Neutrophil (primary cell): ENCODE measurements around the gene SLC34A1.

Experiments used
- H3K27ac ChIP-seq: fragments of 200-600 bp; sonication (generic); 2 replicates; pipeline ENCODE4 v1.5.1; 2016; ENCODE audit warnings: mild to moderate bottlenecking, moderate library complexity
- H3K27me3 ChIP-seq: fragments of 200-600 bp; sonication (generic); 2 replicates; pipeline ENCODE4 v1.6.0; 2016; ENCODE audit warnings: mild to moderate bottlenecking
- H3K36me3 ChIP-seq: fragments of 200-600 bp; sonication (generic); 2 replicates; pipeline ENCODE4 v1.5.1; 2017
- H3K4me1 ChIP-seq, 2 experiments: fragments of 200-600 bp in 1 of 2; sonication (generic) in 1 of 2; 1 replicate in 1 of 2; 2 replicates in 1 of 2; pipeline versions ENCODE4 v1.5.1 to v1.6.1; 2013 to 2016; ENCODE audit warnings: low read depth in 1 of 2, low read length in 1 of 2, mild to moderate bottlenecking in 1 of 2, moderate library complexity in 1 of 2; ENCODE audit not compliant: control insufficient read depth in 1 of 2, insufficient read depth in 1 of 2
- H3K4me3 ChIP-seq, 2 experiments: fragments of 200-600 bp in 1 of 2; sonication (generic) in 1 of 2; 1 replicate in 1 of 2; 2 replicates in 1 of 2; pipeline ENCODE4 v1.5.1; 2013 to 2016; ENCODE audit warnings: low read depth in 1 of 2, low read length in 1 of 2, mild to moderate bottlenecking in 1 of 2, moderate library complexity in 1 of 2
- H3K9me3 ChIP-seq: fragments of 200-600 bp; sonication (generic); 2 replicates; pipeline ENCODE4 v1.5.1; 2016
- TF ChIP-seq, protein P1 (sequence below): fragments of 200-600 bp; sonication (generic); IDR thresholded peaks from 2 replicates; pipeline ENCODE4 v1.5.1; 2016; ENCODE audit warnings: antibody characterized with exemption

SLC34A1 gene

DNA sequence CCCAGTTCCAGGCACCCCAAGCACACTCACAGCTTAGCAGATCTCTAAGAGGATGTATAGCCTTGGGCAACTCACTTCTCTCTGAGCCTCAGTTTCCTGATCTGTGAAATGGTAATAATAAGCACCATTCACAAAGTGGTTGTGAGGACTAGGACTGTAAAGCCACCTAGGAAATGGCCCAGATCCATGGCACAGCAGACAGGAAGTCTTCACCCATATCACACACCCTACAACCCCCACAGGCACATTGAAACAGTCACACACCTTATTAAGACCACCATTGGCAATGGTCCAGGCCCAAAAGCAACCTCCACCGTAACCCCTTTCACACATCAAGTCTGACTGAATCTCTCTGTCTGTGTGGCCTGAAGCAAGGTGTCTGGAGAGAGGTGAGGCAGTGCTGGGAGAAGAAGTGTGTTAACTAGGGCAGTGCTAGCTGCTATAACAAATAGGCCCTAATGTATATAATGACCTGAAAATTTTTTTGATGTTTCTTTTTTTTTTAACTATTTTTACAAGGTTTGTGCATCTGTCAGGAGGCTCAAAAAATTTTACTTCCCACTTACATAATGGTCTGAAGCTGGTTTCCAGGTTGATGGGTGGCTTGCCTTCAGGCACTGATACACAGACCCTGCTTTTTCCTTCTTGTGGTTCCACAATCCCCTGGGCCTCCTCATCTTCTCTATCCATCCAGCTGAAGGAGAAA is 28.9 kb upstream of the SLC34A1 start:
- Histone ChIP-seq H3K36me3 (peaks cover 5% of the 10 kb centered on the region), H3K4me1 (peaks cover 81 to 93% of the 10 kb centered on the region in 2 experiments), H3K4me3 (peak overlapping the region in 1 of 2 experiments; percentile 82), H3K27me3 (no peaks in the 10 kb centered on the region), H3K9me3 (no peaks in the 10 kb centered on the region), H3K27ac (peak overlapping the region; percentile 93)
- TF ChIP-seq, protein P1, sequence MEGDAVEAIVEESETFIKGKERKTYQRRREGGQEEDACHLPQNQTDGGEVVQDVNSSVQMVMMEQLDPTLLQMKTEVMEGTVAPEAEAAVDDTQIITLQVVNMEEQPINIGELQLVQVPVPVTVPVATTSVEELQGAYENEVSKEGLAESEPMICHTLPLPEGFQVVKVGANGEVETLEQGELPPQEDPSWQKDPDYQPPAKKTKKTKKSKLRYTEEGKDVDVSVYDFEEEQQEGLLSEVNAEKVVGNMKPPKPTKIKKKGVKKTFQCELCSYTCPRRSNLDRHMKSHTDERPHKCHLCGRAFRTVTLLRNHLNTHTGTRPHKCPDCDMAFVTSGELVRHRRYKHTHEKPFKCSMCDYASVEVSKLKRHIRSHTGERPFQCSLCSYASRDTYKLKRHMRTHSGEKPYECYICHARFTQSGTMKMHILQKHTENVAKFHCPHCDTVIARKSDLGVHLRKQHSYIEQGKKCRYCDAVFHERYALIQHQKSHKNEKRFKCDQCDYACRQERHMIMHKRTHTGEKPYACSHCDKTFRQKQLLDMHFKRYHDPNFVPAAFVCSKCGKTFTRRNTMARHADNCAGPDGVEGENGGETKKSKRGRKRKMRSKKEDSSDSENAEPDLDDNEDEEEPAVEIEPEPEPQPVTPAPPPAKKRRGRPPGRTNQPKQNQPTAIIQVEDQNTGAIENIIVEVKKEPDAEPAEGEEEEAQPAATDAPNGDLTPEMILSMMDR, result no peak

- Histone ChIP-seq H3K27me3 (no peaks in the 10 kb centered on the region), H3K27ac (peak overlapping the region; percentile 93), H3K4me3 (peak overlapping the region in 1 of 2 experiments; percentile 82), H3K36me3 (peaks cover 5% of the 10 kb centered on the region), H3K9me3 (no peaks in the 10 kb centered on the region), H3K4me1 (peaks cover 81 to 92% of the 10 kb centered on the region in 2 experiments)
- TF ChIP-seq, protein P1, result no peak
These were observed 28.4 kb upstream of the SLC34A1 start for GRCh38 chr5:177355868-177356168.

- TF ChIP-seq, protein P1, result no peak
- peak overlapping the region; percentile 82 to 96 for H3K4me3 ChIP-seq
- peak overlapping the region; percentile 93 for H3K27ac ChIP-seq
- H3K9me3 ChIP-seq, result no peaks in the 10 kb centered on the region
- H3K36me3 ChIP-seq, result peaks cover 5% of the 10 kb centered on the region
- peaks cover 87 to 96% of the 10 kb centered on the region in 2 experiments for H3K4me1 ChIP-seq
- H3K27me3 ChIP-seq, result no peaks in the 10 kb centered on the region
These were observed 27.5 kb upstream of the SLC34A1 start for GRCh38 chr5:177356746-177357145.

- H3K27ac ChIP-seq, result peak overlapping the region; percentile 93
- H3K4me1 ChIP-seq, result peaks cover 87 to 96% of the 10 kb centered on the region in 2 experiments
- peak overlapping the region; percentile 82 to 96 for H3K4me3 ChIP-seq
- H3K27me3 ChIP-seq, result no peaks in the 10 kb centered on the region
- no peaks in the 10 kb centered on the region for H3K9me3 ChIP-seq
- H3K36me3 ChIP-seq, result peaks cover 5% of the 10 kb centered on the region
- TF ChIP-seq, protein P1, result no peak
These were observed 27.1 kb upstream of the SLC34A1 start for GRCh38 chr5:177357146-177357458.

GRCh38 chr5:177357459-177358351 is 26.5 kb upstream of the SLC34A1 start, which contains the start of gene RGS14:
TSS of gene RGS14 (plus strand) at chr5:177357924. CDS start at chr5:177358025, 101 bp downstream.
- H3K27me3 ChIP-seq, result no peaks in the 10 kb centered on the region
- peaks cover 87 to 96% of the 10 kb centered on the region in 2 experiments for H3K4me1 ChIP-seq
- TF ChIP-seq, protein P1, result peak; percentile 38
- H3K9me3 ChIP-seq, result no peaks in the 10 kb centered on the region
- peak within 1 kb of the TSS; percentile 82 to 96 for H3K4me3 ChIP-seq
- peaks cover 5% of the 10 kb centered on the region for H3K36me3 ChIP-seq
- peak within 1 kb of the TSS; percentile 93 for H3K27ac ChIP-seq
